ENCODE data around the gene PRSS36.
A peak's percentile ranks its signal among the peaks of the same experiment; 100 is the strongest.
"Not testable (repeated sequence)": the region's sequence is repeated elsewhere in the genome, so short reads cannot be mapped to it uniquely, and the experiment has no call there.

PRSS36 gene

DNA sequence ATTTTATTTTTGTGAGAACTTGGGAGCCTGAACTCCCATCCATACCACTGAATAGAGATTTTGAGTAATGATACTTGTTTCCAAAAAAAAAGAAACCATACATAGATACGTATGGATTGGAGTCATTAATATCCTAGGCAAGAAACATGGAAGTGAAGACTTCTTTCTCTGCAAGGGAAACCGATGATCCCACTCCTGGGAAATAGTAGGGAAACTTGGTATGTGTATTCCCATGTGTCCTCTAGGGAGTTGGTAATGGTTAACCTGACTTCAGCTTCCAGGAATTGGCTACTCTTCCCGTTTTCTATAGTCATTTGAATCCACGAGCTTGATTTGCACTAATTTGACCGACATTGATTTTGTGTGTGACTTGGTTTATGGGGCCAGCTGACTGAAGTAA lies 35.5 kb upstream of the PRSS36 start:
- FAIRE-seq (no peak), DNase-seq (ENCODE audit: extremely low spot score, insufficient read length, low read depth) (no peak)

DNA sequence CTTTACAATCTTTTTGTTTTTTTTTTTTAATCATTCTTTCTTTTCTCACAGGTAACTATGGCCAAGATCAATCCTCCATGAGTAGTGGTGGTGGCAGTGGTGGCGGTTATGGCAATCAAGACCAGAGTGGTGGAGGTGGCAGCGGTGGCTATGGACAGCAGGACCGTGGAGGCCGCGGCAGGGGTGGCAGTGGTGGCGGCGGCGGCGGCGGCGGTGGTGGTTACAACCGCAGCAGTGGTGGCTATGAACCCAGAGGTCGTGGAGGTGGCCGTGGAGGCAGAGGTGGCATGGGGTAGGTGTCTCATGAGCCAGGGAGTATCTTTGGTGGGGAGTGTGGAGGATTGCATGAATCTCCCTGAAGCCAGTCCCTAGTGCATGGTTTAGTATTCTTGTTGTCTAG lies 35.0 kb upstream of the PRSS36 start:
- no peak for FAIRE-seq
- no peak for DNase-seq (ENCODE audit: extremely low spot score, insufficient read length, low read depth)

DNA sequence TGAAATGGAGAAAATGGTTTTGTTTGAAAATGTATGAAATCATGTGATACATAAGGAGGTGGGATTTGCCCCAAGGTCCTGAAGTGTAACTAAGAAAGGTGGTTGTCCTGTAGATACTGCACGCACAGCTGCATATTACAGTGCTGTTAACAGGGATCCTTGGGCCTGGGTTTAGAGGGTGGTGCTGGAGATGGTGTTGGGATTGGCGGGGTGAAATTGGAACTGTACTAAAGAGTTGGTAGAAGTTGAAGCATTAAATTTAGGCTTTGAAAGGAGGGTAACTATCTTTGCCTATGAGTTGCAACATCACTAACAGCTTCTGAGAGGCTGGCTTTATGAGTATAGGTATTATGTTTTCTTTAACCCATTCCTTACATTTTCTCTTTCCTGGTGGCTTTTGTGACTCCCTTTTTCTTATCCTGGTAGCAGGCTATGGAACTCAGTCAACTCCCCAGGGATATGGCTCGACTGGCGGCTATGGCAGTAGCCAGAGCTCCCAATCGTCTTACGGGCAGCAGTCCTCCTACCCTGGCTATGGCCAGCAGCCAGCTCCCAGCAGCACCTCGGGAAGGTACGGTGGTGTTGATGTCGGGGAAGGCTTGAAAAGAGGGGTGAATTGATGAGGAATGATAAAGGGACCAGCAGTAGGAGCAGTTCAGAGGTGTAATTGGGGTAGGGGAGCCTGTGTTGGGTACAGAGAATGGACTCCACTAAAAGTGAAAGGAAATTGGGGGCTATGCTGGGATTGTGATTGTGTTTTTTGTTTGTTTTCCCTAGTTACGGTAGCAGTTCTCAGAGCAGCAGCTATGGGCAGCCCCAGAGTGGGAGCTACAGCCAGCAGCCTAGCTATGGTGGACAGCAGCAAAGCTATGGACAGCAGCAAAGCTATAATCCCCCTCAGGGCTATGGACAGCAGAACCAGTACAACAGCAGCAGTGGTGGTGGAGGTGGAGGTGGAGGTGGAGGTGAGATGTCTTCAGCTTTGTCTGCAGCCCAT lies 33.9 kb upstream of the PRSS36 start:
- no peak for FAIRE-seq
- no peak for DNase-seq (ENCODE audit: extremely low spot score, insufficient read length, low read depth)

DNA sequence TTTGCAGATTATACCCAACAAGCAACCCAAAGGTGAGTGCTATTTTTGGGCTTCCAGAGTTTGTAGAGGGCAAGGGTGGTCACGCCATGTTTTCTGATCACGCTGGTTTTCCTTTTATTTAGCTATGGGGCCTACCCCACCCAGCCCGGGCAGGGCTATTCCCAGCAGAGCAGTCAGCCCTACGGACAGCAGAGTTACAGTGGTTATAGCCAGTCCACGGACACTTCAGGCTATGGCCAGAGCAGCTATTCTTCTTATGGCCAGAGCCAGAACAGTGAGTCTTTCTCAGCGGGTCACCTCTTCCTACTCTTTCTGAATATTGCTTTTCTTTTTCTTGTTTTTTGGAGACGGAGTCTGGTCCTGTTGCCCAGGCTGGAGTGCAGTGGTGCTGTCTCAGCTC lies 32.5 kb upstream of the PRSS36 start:
- DNase-seq (ENCODE audit: extremely low spot score, insufficient read length, low read depth) (no peak), FAIRE-seq (no peak)

DNA sequence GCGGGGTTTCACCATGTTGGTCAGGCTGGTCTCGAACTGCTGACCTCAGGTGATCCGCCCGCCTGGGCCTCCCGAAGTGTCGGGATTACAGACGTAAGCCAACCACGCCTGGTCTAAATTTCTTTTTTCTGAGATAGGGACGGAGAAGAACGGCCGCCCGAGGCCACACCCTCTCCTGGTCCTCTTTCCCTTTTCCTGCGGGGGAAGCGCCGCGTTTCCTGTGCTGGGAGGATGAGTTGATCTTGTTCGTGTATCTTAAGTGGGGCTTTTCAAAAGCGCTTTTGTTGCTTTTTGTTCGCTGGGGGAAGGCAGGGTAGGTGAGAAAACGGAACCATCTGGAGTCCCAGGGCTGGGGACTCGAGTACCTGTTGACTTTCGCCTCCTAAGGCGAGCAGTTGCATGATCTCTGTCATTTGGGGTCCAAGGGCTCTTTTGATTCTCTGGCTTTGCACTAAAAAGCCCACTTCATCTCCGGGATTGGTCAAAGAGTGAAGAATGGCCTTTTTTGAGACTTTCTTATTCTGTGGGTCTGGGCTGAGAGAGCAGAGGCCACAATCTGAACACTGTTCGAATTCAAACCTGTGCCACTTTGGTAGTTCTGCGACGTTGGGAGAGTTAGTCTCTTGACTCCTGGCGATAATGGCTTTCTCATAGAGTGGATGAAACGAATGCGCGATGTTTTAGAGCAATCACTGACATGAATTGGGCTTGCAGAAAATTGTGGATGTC lies 31.4 kb upstream of the PRSS36 start:
- FAIRE-seq: no peak
- DNase-seq (ENCODE audit: extremely low spot score, insufficient read length, low read depth): no peak

DNA sequence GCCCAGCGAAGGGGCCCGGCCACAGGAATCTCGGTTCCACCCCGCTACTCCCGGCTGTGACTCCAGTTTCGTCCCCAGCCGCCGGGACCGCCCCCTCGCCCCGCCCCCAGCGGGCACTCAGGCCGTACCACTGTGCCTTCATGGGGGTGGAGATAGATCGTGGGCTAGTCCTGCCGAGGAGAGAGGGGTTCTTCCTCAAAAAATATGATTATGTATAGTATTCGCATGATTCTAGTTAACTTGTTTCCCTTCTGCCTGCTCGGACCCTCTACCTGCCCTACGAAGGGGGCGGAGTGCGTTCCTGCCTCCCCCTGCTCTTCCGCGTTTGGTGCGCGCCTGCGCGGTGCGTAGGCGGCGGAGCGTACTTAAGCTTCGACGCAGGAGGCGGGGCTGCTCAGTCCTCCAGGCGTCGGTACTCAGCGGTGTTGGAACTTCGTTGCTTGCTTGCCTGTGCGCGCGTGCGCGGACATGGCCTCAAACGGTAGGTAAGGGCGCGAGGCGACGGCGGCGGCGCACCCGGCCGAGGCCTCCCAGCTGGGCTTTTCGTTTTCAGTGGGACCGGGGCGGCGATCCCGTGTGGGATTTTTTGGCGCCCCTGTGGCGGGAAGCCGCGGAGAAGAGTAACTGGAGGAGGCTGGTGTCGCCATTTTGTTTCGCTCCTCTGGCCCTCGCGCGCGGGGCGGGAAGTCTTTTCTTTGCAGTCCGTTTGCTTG lies 30.0 kb upstream of the PRSS36 start, which contains the start of gene FUS:
Gene FUS, plus strand, starts transcription at position 393 of the 713 bp plus-strand sequence. Its CDS starts 76 bp downstream, at position 469.
- FAIRE-seq (peak; percentile 84), DNase-seq (ENCODE audit: extremely low spot score, insufficient read length, low read depth) (peak; percentile 86)

DNA sequence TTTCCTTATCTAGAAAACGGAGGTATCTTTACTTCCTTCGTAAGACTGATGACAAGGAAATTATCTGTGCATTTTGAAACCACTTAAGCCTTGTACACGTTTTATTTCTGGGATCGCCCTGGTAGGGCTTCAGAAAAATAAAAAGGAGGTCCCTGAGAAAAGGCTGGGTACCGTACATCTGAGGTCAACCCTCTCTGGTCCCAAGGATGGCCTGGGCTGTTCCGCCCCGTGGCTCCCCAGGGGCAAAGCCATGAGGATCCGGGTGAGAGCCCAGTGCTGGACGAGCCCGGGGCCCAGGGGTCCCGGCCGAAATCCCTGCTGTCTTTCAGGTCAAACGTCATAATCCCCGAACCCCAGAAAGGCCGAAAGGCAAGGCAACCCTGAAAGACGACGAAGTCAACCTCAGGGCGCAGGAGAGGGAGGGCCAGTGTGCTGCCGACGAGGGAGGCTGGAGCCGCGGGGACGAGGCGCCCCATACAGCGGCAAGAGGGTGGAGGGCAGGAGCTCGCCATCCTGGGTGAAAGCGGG lies 29.4 kb upstream of the PRSS36 start:
- DNase-seq (ENCODE audit: extremely low spot score, insufficient read length, low read depth): no peak
- no peak for FAIRE-seq

DNA sequence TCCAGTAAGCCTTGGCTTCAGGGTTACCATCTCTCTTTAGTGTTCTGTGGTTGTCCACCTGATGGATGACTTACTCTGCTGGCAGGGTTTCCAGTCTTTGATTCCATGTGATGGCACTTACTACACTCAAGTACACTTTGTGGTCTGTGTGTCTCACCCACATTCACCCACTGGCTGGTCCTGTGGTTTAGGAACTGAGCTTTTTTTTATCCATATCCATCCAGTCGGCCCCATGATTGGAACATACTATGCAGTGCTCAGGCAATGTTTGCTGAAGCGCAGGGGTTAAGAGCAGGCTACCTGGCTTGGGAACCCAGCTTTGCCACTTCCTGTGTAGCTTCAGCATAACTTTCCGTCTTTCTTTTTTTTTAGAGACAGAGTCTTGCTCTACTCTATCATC lies 27.3 kb upstream of the PRSS36 start:
- DNase-seq (ENCODE audit: extremely low spot score, insufficient read length, low read depth): no peak

DNA sequence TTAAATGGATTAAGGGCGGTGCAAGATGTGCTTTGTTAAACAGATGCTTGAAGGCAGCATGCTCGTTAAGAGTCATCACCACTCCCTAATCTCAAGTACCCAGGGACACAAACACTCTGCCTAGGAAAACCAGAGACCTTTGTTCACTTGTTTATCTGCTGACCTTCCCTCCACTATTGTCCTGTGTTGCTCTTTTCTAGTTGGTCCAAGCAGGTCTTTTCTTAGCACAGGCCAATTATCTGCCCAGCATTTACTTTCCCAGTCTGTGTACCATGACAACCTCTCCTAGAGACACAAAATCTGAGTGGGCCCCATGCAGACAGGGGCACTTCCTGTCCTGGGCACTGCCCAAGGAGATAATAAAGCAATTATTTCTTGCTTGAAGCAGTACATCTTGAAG lies 20.2 kb upstream of the PRSS36 start:
- not testable (repeated sequence) for DNase-seq (ENCODE audit: extremely low spot score, insufficient read length, low read depth)

More for the DNA sequence above, 27.3 kb upstream of the PRSS36 start:
- no peak for FAIRE-seq

DNA sequence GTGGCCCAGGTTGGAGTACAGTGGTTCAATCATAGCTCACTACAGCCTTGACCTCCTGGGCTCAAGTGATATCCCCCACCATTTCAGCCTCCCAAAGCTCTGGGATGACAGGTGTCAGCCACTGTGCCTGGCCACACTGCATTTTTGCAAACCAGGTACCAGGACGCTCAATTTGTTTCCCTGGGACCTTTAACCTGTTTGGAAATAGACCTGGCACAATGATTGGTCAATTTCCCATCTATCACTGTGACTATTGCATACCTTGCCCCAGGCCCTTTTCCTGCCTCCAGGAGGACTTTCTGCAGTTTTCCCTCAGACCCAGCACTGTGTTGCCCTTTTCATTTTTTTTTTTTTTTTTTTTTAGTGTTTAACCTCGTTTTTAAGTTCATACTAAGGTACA lies 19.0 kb upstream of the PRSS36 start:
- FAIRE-seq: no peak

More for the DNA sequence above, 20.2 kb upstream of the PRSS36 start:
- not testable (repeated sequence) for FAIRE-seq

DNA sequence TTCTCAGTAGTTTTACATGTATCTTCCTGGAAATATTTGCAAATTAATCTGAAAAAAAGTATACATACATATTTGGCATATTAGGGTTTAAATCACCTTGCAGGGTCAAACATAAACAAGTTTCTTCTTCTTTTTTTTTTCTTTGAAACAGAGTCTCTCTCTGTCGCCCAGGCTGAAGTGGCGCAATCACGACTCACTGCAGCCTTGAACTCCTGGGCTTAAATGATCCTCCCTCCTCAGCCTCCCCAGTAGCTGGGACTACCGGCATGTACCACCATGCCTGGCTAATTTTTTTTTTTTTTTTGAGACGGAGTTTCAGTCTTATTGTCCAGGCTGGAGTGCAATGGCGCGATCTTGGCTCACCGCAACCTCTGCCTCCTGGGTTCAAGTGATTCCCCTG lies 17.4 kb upstream of the PRSS36 start:
- DNase-seq (ENCODE audit: extremely low spot score, insufficient read length, low read depth): no peak
- FAIRE-seq: no peak

More for the DNA sequence above, 19.0 kb upstream of the PRSS36 start:
- DNase-seq (ENCODE audit: extremely low spot score, insufficient read length, low read depth): no peak

DNA sequence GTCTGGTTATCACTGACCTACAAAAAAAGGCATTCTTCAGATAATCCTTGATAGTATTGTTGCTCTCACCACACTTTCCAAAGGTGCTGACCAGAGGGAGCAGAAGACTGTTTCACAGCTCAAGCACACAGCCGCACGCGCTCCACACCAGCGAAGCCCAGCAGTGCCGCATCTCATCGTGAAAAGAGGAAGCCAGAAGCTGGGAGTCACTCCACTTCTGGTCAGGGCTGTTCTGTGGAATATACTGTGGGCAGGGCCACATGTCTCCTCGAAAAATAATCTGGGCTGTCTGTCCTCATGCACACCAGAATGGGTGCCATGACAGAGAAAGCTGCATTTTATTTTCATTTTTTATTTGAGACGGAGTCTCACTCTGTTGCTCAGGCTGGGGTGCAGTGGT lies 7.3 kb upstream of the PRSS36 start:
- FAIRE-seq: no peak
- DNase-seq (ENCODE audit: extremely low spot score, insufficient read length, low read depth): no peak

DNA sequence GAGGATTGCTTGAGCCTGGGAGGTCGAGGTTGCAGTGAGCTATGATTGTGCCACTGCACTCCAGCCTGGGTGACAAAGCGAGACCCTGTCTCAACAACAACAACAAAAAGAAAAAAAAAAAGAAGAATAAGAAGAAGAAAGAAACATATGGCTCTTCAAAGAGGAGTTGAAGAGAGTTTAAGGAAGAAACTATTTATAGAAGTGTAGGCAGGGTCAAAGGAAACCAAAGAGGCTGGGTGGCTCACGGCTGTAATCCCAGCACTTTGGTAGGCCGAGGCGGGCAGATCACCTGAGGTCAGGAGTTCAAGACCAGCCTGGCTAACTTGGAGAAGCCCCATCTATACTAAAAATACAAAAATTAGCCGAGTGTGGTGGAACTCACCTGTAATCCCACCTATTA lies 1.1 kb upstream of the PRSS36 start:
- not testable (repeated sequence) for DNase-seq (ENCODE audit: extremely low spot score, insufficient read length, low read depth); FAIRE-seq

DNA sequence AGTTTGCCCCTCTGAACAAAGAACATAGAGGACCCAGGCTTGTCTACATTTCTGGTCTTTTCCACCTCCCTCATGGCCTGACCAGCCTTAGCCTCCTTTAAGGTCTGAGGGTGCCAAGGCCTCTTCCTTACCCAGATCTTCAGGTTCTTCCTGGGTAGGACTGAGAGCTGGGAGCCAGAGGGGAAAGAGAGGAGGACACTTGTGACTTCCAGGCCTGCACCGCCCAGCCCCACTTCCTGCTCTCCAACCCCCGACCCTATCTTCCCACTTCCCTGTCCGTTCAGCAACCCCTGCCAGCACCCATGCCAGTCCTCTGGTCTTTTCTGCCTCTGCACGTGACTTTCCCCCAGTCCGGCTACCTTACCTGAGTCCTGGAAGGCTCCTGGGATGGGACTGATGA lies 534 bp downstream of the PRSS36 start:
- no peak for FAIRE-seq
- DNase-seq (ENCODE audit: extremely low spot score, insufficient read length, low read depth): no peak

DNA sequence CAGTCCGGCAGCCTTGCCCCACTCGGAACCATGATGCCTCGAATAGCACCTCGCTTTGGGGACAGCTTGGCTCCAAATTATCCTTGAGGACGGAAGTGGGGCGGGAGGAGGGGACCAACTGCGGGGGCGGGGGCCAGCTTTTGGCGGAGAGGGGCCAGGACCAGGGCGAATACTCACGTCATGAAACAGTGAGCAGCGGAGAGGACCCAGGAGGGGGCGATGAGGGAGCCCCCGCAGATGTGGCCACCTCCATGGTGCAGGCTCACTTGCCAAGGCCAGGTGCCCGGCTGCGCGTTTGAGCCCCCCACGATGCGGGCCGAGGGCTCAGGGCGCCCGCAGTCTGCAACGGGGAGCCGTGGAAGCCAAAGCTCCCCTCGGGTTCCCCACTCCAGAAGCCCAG lies 970 bp downstream of the PRSS36 start:
- FAIRE-seq (no peak), DNase-seq (ENCODE audit: extremely low spot score, insufficient read length, low read depth) (no peak)

DNA sequence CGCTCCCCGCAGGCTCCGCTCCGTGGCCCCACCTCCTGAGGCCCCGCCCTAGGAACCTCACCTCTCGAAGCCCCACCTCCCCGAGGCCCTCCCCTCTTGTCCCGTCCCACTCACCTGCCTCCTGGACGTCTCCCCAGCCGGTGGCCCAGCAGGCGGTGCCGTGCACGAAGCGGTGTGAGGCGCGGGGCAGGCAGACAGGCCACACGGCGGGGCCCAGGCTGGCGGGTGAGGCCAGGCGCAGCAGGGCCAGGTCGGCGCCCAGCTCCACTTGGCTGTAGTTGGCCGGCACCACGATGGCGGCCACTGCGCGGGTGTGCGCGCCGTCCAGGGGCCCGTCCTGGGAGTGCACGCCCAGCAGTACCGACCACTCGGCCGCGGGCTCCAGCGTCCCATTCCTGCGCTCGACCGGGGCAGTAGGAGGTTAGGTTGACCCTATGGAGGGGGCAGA lies 1.6 kb downstream of the PRSS36 start:
- DNase-seq (ENCODE audit: extremely low spot score, insufficient read length, low read depth) (no peak), FAIRE-seq (no peak)

DNA sequence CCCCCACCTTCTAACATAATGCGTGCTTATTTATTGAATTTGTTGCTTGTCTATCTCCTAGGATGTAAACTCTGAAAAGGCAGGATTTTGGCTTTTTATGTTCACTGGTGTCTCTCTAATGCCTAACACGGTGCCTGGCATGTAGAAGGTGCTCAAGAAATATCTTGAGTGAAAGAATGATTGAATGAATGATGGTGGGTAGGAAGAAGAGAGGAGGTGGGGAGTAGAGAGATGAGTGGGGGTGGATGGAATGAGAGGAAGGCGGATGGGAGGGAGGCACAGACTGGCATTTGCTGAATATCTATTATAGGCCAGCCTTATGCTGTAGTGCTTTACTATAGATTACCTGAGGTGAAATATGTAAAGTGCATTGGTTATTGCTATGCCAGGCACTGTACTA lies 2.3 kb downstream of the PRSS36 start:
- DNase-seq (ENCODE audit: extremely low spot score, insufficient read length, low read depth): no peak
- FAIRE-seq: no peak

DNA sequence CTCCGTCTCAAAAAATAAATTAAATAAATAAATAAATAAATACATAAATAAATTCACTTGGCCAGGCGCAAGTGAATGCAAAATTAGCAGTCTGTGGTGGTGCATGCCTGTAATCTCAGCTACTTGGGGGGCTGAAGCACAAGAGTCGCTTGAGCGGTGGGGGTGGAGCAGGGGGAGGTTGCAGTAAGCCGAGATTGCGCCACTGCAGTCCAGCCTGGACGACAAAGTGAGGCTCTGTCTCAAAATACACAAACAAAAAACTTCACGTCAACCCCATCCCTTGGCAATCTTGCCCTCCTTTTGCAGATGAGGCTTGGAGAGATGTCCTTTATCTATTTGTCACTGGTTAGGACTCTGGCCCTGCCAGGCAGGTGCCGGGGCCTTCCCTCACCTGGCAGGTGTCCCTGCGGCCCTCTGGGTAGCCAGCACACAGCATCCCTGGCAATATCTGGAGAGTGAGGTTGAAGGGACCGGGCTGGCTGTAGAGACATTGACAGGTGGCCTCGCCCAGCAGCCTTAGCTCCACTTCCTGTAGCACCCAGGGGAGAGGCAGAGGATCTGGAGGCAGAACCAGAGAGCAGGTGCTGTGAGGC lies 4.4 kb downstream of the PRSS36 start:
- DNase-seq (ENCODE audit: extremely low spot score, insufficient read length, low read depth) (no peak), FAIRE-seq (no peak)

DNA sequence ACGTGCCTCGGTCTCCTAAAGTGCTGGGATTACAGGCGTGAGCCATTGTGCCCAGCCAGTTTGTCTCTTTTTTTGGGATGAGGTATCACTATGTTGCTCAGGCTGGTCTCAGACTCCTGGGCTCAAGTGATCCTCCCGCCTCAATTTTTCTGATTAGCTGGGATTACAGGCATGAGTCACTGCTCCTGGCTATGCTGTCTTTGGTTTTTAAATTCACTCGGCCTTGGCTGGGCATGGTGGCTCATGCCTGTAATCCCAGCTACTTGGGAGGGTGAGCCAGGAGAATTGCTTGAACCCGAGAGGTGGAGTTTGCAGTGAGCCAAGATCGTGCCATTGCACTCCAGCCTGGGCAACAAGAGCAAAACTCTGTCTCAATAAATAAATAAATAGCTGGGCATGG lies 5.4 kb downstream of the PRSS36 start:
- DNase-seq (ENCODE audit: extremely low spot score, insufficient read length, low read depth); FAIRE-seq: not testable (repeated sequence)
